Caco-2 (cell line): ENCODE measurements around the gene NEMP1. TPM values are rescaled to one million over a fixed set of nuclear protein-coding genes. Genes with fewer than 3 reads are reported as not detected.

Experiments
- BruUV-seq: library from RNA; stranded (reverse); fragments of 400-500 nt; replicated peaks from 2 replicates; lab custom pipeline; 2021; lab: Mats Ljungman, UMichigan
- CTCF ChIA-PET: fragments of 300-600 bp; sonication (Branson Sonifier 250); formaldehyde crosslinking; loops from one replicate; lab custom pipeline; 2022; ENCODE audit warnings: antibody characterized with exemption; lab: Charles Lee
- POLR2A ChIA-PET: fragments of 300-600 bp; sonication (Branson Sonifier 250); formaldehyde crosslinking; loops from one replicate; lab custom pipeline; 2022; ENCODE audit warnings: antibody characterized with exemption; lab: Charles Lee
- DNase-seq, 2 experiments: peaks; one replicate each; pipeline versions ENCODE4 v3.0.0 to v3.0.0-alpha.2; 2020 to 2022
- H3K27me3 ChIP-seq: replicated peaks from 2 replicates; pipeline ENCODE4 v1.6.0; 2011; ENCODE audit warnings: low read length; ENCODE audit not compliant: control insufficient read depth, insufficient read depth
- H3K36me3 ChIP-seq: 2 replicates; pipeline ENCODE4 v1.5.1; 2011; ENCODE audit warnings: low read length; ENCODE audit not compliant: control insufficient read depth, insufficient read depth
- H3K4me1 ChIP-seq: fragments of 250-450 bp; sonication (Bioruptor Pico); 2 replicates; pipeline ENCODE4 v1.5.1; 2020; ENCODE audit warnings: mild to moderate bottlenecking
- H3K4me3 ChIP-seq: 2 replicates; pipeline ENCODE4 v1.5.1; 2011; ENCODE audit warnings: low read depth, mild to moderate bottlenecking, control low read depth, low read length
- H3K9me3 ChIP-seq: fragments of 250-450 bp; sonication (Bioruptor Pico); 2 replicates; pipeline ENCODE4 v1.5.1; 2020; ENCODE audit warnings: mild to moderate bottlenecking, moderate library complexity
- H3K27ac Mint-ChIP-seq: one replicate; pipeline ENCODE4 v1.8.0; 2022; ENCODE audit warnings: mixed read lengths; ENCODE audit not compliant: unreplicated experiment
- H3K27me3 Mint-ChIP-seq: one replicate; pipeline ENCODE4 v1.8.0; 2022; ENCODE audit warnings: mixed read lengths; ENCODE audit not compliant: insufficient read depth, unreplicated experiment
- H3K36me3 Mint-ChIP-seq: one replicate; pipeline ENCODE4 v1.8.0; 2022; ENCODE audit warnings: mild to moderate bottlenecking, mixed read lengths; ENCODE audit not compliant: insufficient read depth, unreplicated experiment
- H3K4me1 Mint-ChIP-seq: one replicate; pipeline ENCODE4 v1.8.0; 2022; ENCODE audit warnings: low read depth, mixed read lengths; ENCODE audit not compliant: unreplicated experiment
- H3K4me3 Mint-ChIP-seq: one replicate; pipeline ENCODE4 v1.8.0; 2022; ENCODE audit warnings: mild to moderate bottlenecking, moderate library complexity, mixed read lengths; ENCODE audit not compliant: unreplicated experiment
- H3K9me3 Mint-ChIP-seq: one replicate; pipeline ENCODE4 v1.8.0; 2022; ENCODE audit warnings: mixed read lengths; ENCODE audit not compliant: unreplicated experiment
- CTCF ChIP-seq, 2 experiments: fragments of 200-600 bp in 1 of 2; IDR thresholded peaks; 1 replicate in 1 of 2; 2 replicates in 1 of 2; pipeline versions ENCODE4 v1.5.1 to v1.8.0; 2011 to 2022; ENCODE audit warnings: antibody characterized with exemption in 1 of 2, control low read depth in 1 of 2, inconsistent platforms in 1 of 2, low read depth in 1 of 2, low read length in 1 of 2, mild to moderate bottlenecking in 1 of 2, moderate library complexity in 1 of 2; ENCODE audit not compliant: insufficient read depth in 1 of 2, severe bottlenecking in 1 of 2, unreplicated experiment in 1 of 2
- intact Hi-C: fragments of 100-400 bp; cut with micrococcal nuclease; formaldehyde crosslinking; loops from one replicate; pipeline ENCODE4 v1.10.0; 2022; ENCODE audit not compliant: unreplicated experiment
- total RNA-seq: library from RNA; stranded (reverse); gene quantifications from 2 replicates; pipeline ENCODE4 v1.2.3, GENCODE V29; 2022

NEMP1 gene
- total RNA-seq, 1 experiment from 2014 or later = 40.1 TPM

GRCh38 chr12:57044468-57044867 lies 34.1 kb downstream of the NEMP1 start:
- Histone ChIP-seq H3K4me1 (peaks cover 9% of the 10 kb centered on the region), H3K9me3 (no peaks in the 10 kb centered on the region), H3K36me3 (peaks cover 5% of the 10 kb centered on the region; the same call in 1 of the 2 replicates), H3K4me3 (no peak overlapping the region), H3K27me3 (no peaks in the 10 kb centered on the region)
- Mint-ChIP-seq H3K4me1 (peaks cover 12% of the 10 kb centered on the region), H3K27ac (no peak overlapping the region), H3K27me3 (no peaks in the 10 kb centered on the region), H3K9me3 (no peaks in the 10 kb centered on the region), H3K4me3 (no peak overlapping the region), H3K36me3 (no peaks in the 10 kb centered on the region)
- TF ChIP-seq CTCF (IDR thresholded peaks at IDR 0.05; ENCODE audit: insufficient read depth in 1 of 2, low read depth in 1 of 2, low read length in 1 of 2, severe bottlenecking in 1 of 2, unreplicated experiment in 1 of 2) = no peak
- DNase-seq = no peak
- ChIA-PET CTCF (no interaction called here), POLR2A (no interaction called here)
- no TSS peak for BruUV-seq
- intact Hi-C loops = no loop called here

GRCh38 chr12:57042695-57043094 lies 35.9 kb downstream of the NEMP1 start:
- no TSS peak for BruUV-seq
- Mint-ChIP-seq H3K27me3 (no peaks in the 10 kb centered on the region), H3K36me3 (no peaks in the 10 kb centered on the region), H3K27ac (no peak overlapping the region), H3K9me3 (no peaks in the 10 kb centered on the region), H3K4me1 (no peaks in the 10 kb centered on the region), H3K4me3 (no peak overlapping the region)
- ChIA-PET CTCF (no interaction called here), POLR2A (interaction anchor here (0.7 kb wide), 1 partner anchor 25 kb away, joined by 9 read pairs; no protein-coding TSS in a partner anchor)
- Histone ChIP-seq H3K4me1 (no peaks in the 10 kb centered on the region), H3K36me3 (peaks cover 5% of the 10 kb centered on the region; the same call in 1 of the 2 replicates), H3K9me3 (no peaks in the 10 kb centered on the region), H3K4me3 (no peak overlapping the region), H3K27me3 (no peaks in the 10 kb centered on the region)
- no peak for TF ChIP-seq CTCF (IDR thresholded peaks at IDR 0.05; ENCODE audit: insufficient read depth in 1 of 2, low read depth in 1 of 2, low read length in 1 of 2, severe bottlenecking in 1 of 2, unreplicated experiment in 1 of 2)
- no peak for DNase-seq
- intact Hi-C loops = no loop called here

GRCh38 chr12:57040750-57041149 lies 37.8 kb downstream of the NEMP1 start:
- Mint-ChIP-seq H3K4me1 (no peaks in the 10 kb centered on the region), H3K27me3 (no peaks in the 10 kb centered on the region), H3K9me3 (no peaks in the 10 kb centered on the region), H3K4me3 (no peak overlapping the region), H3K27ac (no peak overlapping the region), H3K36me3 (no peaks in the 10 kb centered on the region)
- POLR2A ChIA-PET = no interaction called here
- intact Hi-C loops = no loop called here
- no peaks in the 10 kb centered on the region for H3K4me1 ChIP-seq
- CTCF ChIA-PET = no interaction called here
- no peak overlapping the region for H3K4me3 ChIP-seq
- no peaks in the 10 kb centered on the region for H3K36me3 ChIP-seq
- H3K27me3 ChIP-seq = no peaks in the 10 kb centered on the region
- no peak for TF ChIP-seq CTCF (IDR thresholded peaks at IDR 0.05; ENCODE audit: insufficient read depth in 1 of 2, low read depth in 1 of 2, low read length in 1 of 2, severe bottlenecking in 1 of 2, unreplicated experiment in 1 of 2)
- BruUV-seq = no TSS peak
- no peak for DNase-seq
- H3K9me3 ChIP-seq = no peaks in the 10 kb centered on the region
